Heart left ventricle (tissue), 13 donors: ENCODE measurements around the gene VRK1.

Source experiments
- CTCF ChIP-seq, 12 donors: fragments of 200-600 bp; sonication (generic) in 4 of 12; IDR thresholded peaks; one replicate each; pipeline versions ENCODE4 v1.5.0 to v1.8.0; 2018 to 2022; ENCODE audit warnings: antibody characterized with exemption in 12 of 12, mild to moderate bottlenecking in 5 of 12
- POLR2A ChIP-seq, 2 donors: fragments of 450-650 bp; IDR thresholded peaks; one replicate each; pipeline ENCODE4 v1.6.1; 2017; ENCODE audit warnings: antibody characterized with exemption in 2 of 2, mild to moderate bottlenecking in 2 of 2, moderate library complexity in 2 of 2
- donor health status: ischemic (EF 13 %, LVEDD 7.1; RV severe dilation, severe dysfunction).
- donor health status: DM: no; HTN: yes; CAD: no.
- donor health status: DM: no; HTN: no; CAD: no.
- donor health status: ischemic (EF 25% LVEDD 6.9; RV normal size, moderate dysfunction).
- donor health status: ischemic (EF 25% LVEDD 5.7; RV mildly dilated, moderate dysfunction).
- donor health status: ischemic (EF 35%, LVEDD 5.7; RV mildly dilated, moderate dysfunction).
- donor health status: nonischemic (EF 11% LVEDD 7.7; RV severe dilation, severe dysfunction).
- donor health status: DM: yes; HTN: yes; CAD: no.
- donor health status: PGD.
- donor health status: ischemic (EF 29% LVEDD 5.4; RV normal size, mild dysfunction).
- donor health status: nonischemic (EF 23%, LVEDD 6.1; RV moderate dilation, normal function).

- TF ChIP-seq CTCF (IDR thresholded peaks at IDR 0.05), result no peak
- TF ChIP-seq POLR2A (IDR thresholded peaks at IDR 0.05), result no peak
These were observed 34.5 kb upstream of the VRK1 start for GRCh38 chr14:96762650-96763049.
